ENCODE data around the gene ABL1. TPM values are rescaled to one million over a fixed set of nuclear protein-coding genes. Genes with fewer than 3 reads are reported as not detected.

The ABL1 gene
- total RNA-seq, 1 donor from 2014 or later: 31.2 TPM

GRCh38 chr9:130869250-130869649 is 34.2 kb downstream of the ABL1 start:
- DNase-seq (ENCODE audit: low read depth): no peak
- TF ChIP-seq CTCF (conservative IDR thresholded peaks at IDR 0.05; ENCODE audit: low read depth, low read length): no peak
- no peak overlapping the region for H3K4me3 ChIP-seq (ENCODE audit: low read depth, low read length)

- TF ChIP-seq CTCF (conservative IDR thresholded peaks at IDR 0.05; ENCODE audit: low read depth, low read length): no peak
- DNase-seq (ENCODE audit: low read depth): no peak
Measured at GRCh38 chr9:130870491-130871381, 35.7 kb downstream of the ABL1 start.

DNA sequence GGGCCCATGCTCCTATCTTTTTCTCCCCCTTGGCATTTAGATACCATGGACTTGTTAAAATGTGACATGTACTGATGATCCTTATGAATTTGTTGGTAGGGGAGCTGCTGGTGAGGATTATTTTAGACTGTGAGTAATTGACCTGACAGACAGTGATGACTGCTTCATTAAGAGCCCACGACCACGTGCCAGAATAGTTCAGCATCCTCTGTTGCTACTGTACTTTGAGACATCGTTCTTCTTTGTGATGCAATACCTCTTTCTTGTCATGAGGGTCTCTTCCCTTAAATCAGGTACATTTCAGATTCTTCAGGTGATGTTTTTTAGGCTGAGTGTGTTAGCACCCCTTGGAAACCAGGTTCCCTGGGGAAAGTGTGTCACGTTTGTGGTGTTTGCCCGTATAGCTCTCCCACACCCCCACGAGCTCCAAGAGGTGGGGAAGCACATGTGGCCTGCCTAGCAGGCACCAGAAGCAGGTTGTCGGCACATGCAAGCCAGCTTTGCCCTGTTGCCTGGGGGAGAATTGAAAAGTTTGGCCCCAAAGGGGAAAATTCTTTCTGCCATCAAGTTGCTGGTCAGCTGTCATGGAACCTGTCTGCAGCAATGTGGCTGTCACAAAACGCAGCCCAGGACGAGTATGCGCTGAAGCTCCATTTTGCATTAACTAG is 36.5 kb downstream of the ABL1 start:
- no peak for DNase-seq (ENCODE audit: low read depth)
- TF ChIP-seq CTCF (conservative IDR thresholded peaks at IDR 0.05; ENCODE audit: low read depth, low read length): no peak
- no peak overlapping the region for H3K4me3 ChIP-seq (ENCODE audit: low read depth, low read length)

More at GRCh38 chr9:130870491-130871381, 35.7 kb downstream of the ABL1 start:
- no peak overlapping the region for H3K4me3 ChIP-seq (ENCODE audit: low read depth, low read length)

GRCh38 chr9:130872093-130872492 is 37.0 kb downstream of the ABL1 start:
- no peak overlapping the region for H3K4me3 ChIP-seq (ENCODE audit: low read depth, low read length)
- DNase-seq (ENCODE audit: low read depth): no peak
- no peak for TF ChIP-seq CTCF (conservative IDR thresholded peaks at IDR 0.05; ENCODE audit: low read depth, low read length)

DNA sequence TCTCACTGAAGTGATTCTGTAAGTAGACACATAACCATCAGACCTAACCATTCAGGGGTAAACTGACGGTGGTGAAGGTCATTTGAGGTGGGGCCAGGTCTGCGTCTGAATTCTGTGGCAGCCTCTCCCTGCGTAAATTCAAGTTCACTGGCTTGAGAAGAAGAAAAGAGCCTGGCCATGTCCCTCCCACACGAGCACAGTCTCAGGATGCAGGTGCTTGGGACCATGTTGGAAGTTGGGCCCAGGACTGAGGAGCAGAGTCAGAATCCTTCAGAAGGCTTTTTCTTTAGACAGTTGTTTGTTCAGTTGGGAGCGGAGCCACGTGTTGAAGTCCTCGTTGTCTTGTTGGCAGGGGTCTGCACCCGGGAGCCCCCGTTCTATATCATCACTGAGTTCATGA is 37.5 kb downstream of the ABL1 start:
- no peak for DNase-seq (ENCODE audit: low read depth)
- no peak for TF ChIP-seq CTCF (conservative IDR thresholded peaks at IDR 0.05; ENCODE audit: low read depth, low read length)
- no peak overlapping the region for H3K4me3 ChIP-seq (ENCODE audit: low read depth, low read length)

GRCh38 chr9:130872912-130873503 is 38.0 kb downstream of the ABL1 start:
- DNase-seq (ENCODE audit: low read depth): no peak
- no peak overlapping the region for H3K4me3 ChIP-seq (ENCODE audit: low read depth, low read length)
- TF ChIP-seq CTCF (conservative IDR thresholded peaks at IDR 0.05; ENCODE audit: low read depth, low read length): no peak
